HG03159 (cell line): ENCODE measurements around the gene LRP3.
"Not testable (repeated sequence)": the region's sequence is repeated elsewhere in the genome, so short reads cannot be mapped to it uniquely, and the experiment has no call there.

Experiments
- ATAC-seq: cut with Tn5 transposase; IDR thresholded peaks from one replicate; pipeline ENCODE4 v1.9.1; 2021; ENCODE audit warnings: mild to moderate bottlenecking, moderate library complexity; ENCODE audit not compliant: unreplicated experiment

Gene LRP3

GRCh38 chr19:33201886-33202545 lies 7.9 kb downstream of the LRP3 start:
- ATAC-seq, result no peak

- no peak for ATAC-seq
These were observed 8.7 kb downstream of the LRP3 start for GRCh38 chr19:33202546-33203507.

- ATAC-seq, result no peak
These were observed 9.4 kb downstream of the LRP3 start for GRCh38 chr19:33203529-33203928.

- no peak for ATAC-seq
These were observed 10.2 kb downstream of the LRP3 start for GRCh38 chr19:33204136-33204973.

- ATAC-seq, result no peak
These were observed 11.0 kb downstream of the LRP3 start for GRCh38 chr19:33205110-33205509.

DNA sequence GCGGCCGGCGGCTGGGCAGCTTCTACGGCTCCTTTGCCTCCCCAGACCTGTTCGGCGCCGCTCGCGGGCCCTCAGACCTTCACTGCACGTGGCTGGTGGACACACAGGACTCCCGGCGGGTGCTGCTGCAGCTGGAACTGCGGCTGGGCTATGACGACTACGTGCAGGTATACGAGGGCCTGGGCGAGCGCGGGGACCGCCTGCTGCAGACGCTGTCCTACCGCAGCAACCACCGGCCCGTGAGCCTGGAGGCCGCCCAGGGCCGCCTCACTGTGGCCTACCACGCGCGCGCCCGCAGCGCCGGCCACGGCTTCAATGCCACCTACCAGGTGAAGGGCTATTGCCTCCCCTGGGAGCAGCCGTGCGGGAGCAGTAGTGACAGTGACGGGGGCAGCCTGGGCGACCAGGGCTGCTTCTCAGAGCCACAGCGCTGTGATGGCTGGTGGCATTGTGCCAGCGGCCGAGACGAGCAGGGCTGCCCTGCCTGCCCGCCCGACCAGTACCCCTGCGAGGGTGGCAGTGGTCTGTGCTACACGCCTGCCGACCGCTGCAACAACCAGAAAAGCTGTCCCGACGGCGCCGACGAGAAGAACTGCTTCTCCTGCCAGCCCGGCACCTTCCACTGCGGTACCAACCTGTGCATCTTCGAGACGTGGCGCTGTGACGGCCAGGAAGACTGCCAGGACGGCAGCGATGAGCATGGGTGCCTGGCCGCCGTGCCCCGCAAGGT lies 11.6 kb downstream of the LRP3 start:
- no peak for ATAC-seq

- ATAC-seq, result no peak
These were observed 12.3 kb downstream of the LRP3 start for GRCh38 chr19:33206261-33207039.

DNA sequence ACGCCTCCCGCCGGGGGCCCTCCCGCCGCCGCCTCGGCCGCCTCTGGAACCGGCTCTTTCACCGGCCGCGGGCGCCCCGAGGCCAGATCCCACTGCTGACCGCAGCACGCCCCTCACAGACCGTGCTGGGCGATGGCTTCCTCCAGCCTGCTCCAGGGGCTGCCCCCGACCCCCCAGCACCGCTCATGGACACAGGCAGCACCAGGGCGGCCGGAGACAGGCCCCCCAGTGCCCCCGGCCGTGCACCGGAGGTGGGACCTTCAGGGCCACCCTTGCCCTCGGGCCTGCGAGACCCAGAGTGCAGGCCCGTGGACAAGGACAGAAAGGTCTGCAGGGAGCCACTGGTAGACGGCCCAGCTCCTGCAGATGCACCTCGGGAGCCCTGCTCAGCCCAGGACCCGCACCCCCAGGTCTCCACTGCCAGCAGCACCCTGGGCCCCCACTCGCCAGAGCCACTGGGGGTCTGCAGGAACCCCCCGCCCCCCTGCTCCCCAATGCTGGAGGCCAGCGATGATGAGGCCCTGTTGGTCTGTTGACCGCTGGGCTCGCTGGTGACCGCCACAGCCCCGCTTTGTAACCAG lies 13.0 kb downstream of the LRP3 start:
- ATAC-seq, result no peak

DNA sequence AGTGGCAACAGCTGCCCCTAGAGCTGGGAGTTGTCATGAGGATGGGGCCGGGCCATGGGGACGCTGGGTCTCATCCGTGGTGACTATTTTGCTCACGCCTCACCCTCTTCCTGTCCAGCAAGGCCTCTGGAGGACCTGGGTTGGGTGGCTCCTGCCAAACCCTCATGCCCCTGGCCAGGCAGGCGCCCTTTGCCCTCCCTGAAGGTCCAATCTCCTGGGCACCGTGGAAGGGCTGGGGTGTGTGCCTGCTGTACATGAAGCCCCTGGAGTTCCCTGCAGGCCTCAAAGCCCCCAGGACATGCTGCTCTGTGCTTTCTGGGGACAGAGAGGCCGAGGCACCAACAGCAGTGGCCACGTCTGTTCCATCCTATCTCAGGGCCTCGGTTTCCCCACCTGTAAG lies 13.8 kb downstream of the LRP3 start:
- ATAC-seq, result no peak

- no peak for ATAC-seq
These were observed 14.3 kb downstream of the LRP3 start for GRCh38 chr19:33208371-33208895.

GRCh38 chr19:33208904-33209849 lies 15.0 kb downstream of the LRP3 start:
- no peak for ATAC-seq

GRCh38 chr19:33209850-33210230 lies 15.7 kb downstream of the LRP3 start:
- ATAC-seq, result not testable (repeated sequence)

DNA sequence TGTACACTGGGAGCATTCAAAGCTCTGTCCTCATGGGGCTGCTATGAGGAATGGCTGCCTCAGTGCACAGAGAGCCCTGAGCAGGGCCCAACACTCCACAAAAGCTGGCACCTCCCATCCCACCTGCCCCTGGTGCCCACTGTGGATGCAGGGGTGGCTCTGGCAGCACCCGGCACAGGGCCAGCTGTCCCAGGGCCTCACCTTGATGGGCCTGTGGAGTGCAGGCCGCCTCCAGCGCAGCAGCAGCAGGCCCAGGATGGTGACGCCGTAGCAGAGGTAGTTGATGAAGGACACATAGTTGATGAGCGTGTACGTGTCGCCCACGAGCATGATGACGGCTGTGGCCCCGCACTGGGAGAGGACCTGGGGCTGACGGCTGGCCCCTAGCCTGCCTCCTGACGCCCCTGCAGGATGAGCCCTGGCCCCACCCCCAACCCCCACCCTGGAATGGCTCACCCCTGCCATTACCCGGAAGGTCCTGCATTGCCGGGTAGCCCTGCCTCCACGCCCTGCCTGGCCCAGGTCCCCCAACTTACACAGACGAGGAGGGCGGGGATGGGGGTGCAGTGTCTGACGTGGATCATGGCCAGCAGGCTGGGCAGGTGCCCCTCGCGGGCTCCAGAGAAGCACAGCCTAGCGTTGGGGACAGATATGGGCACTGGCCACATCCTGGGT lies 16.3 kb downstream of the LRP3 start:
- ATAC-seq, result no peak

- ATAC-seq, result no peak
These were observed 17.8 kb downstream of the LRP3 start for GRCh38 chr19:33211794-33212435.

DNA sequence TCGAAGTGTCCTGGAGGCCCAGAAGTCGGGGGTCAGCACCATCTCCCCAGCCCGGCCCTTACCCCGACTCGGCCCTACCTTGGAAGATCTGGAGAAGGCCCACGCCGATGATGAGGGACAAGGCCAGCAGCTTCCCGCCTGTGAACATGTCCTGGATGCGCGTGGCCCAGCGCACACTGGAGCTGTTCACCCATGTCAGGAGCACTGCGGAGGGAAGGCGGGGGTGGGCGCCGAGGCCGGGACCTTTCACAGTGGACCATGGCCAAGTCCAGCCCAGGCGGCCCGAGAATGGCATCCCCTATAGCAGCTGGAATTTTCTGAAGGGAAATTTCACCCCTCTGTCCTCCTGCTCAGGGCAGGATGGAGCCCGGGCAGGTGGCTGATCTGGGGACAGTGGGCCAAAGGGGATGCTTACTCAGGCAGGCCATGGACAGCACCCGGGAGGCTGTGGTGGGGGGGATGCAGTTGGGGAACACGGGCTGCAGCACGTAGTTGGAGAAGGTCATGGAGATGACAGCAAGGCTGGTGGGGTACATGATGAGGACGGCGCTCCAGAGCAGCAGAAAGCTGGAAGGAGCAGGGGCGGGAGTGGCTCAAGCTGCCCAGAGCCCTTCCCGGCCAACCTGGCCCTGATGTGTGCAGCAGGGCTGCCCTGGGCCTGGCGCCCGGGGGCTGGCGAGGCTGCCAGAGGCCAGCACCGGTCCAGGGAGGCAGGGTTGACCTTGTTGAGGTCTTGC lies 18.5 kb downstream of the LRP3 start:
- ATAC-seq, result no peak

- no peak for ATAC-seq
These were observed 20.5 kb downstream of the LRP3 start for GRCh38 chr19:33214596-33214995.
